Duodenal mucosa (tissue), 2 donors: ENCODE data around the gene LMF1.

Experiments used
- H3K27ac ChIP-seq: one replicate; pipeline ENCODE4 v1.7.0; 2013; ENCODE audit warnings: low read depth, low read length
- H3K27me3 ChIP-seq, 2 donors: one replicate each; pipeline ENCODE4 v1.7.0; 2013; ENCODE audit warnings: low read length in 2 of 2, control low read depth in 1 of 2; ENCODE audit not compliant: insufficient read depth in 2 of 2, control insufficient read depth in 1 of 2
- H3K36me3 ChIP-seq, 2 donors: one replicate each; pipeline ENCODE4 v1.7.0; 2013; ENCODE audit warnings: low read length in 2 of 2, control low read depth in 1 of 2; ENCODE audit not compliant: insufficient read depth in 2 of 2, control insufficient read depth in 1 of 2
- H3K4me1 ChIP-seq, 2 donors: one replicate each; pipeline ENCODE4 v1.7.0; 2013; ENCODE audit warnings: low read length in 2 of 2, control low read depth in 1 of 2; ENCODE audit not compliant: insufficient read depth in 2 of 2, control insufficient read depth in 1 of 2
- H3K4me3 ChIP-seq, 2 donors: one replicate each; pipeline ENCODE4 v1.7.0; 2013; ENCODE audit warnings: low read length in 2 of 2, low read depth in 1 of 2
- H3K9ac ChIP-seq, 2 donors: one replicate each; pipeline ENCODE4 v1.7.0; 2013; ENCODE audit warnings: low read length in 2 of 2, low read depth in 1 of 2
- H3K9me3 ChIP-seq, 2 donors: one replicate each; pipeline ENCODE4 v1.7.0; 2013; ENCODE audit warnings: low read length in 2 of 2, control low read depth in 1 of 2; ENCODE audit not compliant: control insufficient read depth in 1 of 2

LMF1 gene

DNA sequence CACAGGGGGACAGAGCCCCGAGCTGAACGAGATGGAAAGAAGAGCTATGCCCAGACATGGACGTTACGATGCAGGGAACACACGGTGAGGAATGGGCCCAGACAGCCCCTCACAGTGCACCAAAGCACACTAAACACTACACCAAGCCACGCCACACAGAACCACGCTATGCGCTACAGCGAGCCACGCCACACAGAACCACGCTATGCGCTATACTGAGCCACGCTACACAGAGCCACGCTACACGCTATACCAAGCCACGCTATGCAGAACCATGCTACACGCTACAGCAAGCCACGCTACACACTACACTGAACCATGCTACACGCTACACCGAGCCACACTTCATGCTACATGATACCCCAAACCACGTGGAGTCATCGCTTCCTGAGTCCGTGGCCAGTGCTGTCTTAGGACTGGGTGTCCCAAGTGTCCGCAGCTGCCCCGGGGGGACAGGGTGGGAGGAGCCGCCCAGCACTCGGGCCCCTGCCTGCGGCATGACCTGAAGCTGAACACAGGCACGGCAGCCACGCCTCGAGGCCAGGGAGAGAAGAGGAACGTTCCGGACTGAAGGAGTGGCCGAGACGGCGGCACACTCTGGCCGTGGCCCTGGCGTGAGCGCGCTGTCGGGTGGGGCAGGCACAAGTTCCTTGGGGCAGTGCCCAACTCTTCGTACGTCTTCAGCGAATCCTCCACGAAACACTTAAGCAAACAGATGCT lies 61.3 kb downstream of the LMF1 start:
- H3K9ac ChIP-seq = no peak overlapping the region
- H3K36me3 ChIP-seq = peaks cover 0 to 11% of the 10 kb centered on the region in 2 donors
- H3K4me1 ChIP-seq = no peaks in the 10 kb centered on the region
- no peak overlapping the region for H3K4me3 ChIP-seq
- no peak overlapping the region for H3K27ac ChIP-seq
- H3K9me3 ChIP-seq = peaks cover 3% of the 10 kb centered on the region in 2 donors
- no peaks in the 10 kb centered on the region for H3K27me3 ChIP-seq

DNA sequence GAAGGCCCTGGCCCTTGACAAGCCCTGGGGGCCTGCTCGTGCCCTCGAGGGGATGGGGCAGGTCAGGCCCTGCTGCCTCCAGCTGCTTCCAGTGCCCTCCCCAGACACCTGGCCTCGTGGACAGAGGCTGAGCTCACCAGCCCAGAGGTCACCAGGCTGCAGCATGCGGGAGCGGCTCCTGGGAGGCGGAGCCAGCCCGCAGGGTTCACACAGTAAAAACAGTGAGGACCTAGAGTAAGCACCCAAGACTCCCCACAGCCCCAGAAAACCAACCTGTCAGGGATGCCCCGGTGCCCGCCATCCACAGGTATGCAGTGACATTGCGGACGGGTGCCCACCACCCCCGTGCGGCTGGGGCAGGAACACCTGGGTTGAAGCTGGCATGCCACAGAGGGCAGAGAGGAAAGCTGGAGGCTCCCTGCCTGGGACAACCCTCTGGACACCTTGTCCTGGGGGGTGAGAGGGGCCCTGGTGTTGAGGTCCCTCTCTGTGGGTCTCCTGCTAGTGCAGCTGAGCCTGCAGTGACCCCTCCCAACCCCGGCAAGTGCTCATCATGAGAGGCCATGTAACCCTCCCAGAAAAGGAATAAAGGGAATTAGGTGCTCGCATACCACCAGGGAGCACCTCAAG lies 62.1 kb downstream of the LMF1 start:
- H3K27ac ChIP-seq = no peak overlapping the region
- no peaks in the 10 kb centered on the region for H3K4me1 ChIP-seq
- H3K9ac ChIP-seq = no peak overlapping the region
- H3K4me3 ChIP-seq = no peak overlapping the region
- peaks cover 3% of the 10 kb centered on the region in 2 donors for H3K9me3 ChIP-seq
- no peaks in the 10 kb centered on the region for H3K27me3 ChIP-seq
- peaks cover 0 to 11% of the 10 kb centered on the region in 2 donors for H3K36me3 ChIP-seq

DNA sequence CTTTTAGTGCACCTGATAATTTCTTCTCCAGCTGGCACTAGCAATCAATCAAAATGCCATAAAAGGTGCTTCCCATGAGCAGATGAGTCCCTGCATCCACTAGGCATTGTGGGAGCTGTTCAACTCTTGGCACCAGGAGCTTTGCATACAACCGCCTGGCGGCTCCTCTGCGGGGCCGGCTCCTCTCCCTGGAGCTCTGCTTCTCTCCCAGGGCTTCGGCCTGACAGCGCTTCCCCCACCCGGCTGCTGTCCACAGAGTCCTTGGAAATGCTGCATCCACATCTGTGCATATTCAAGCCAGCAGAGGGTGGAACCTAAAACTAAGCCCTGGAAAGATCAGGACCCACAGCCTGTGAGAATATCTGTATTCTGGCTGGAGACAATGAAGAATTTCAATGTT lies 62.9 kb downstream of the LMF1 start:
- Histone ChIP-seq H3K4me3 (no peak overlapping the region), H3K36me3 (peaks cover 0 to 11% of the 10 kb centered on the region in 2 donors), H3K9ac (no peak overlapping the region), H3K4me1 (no peaks in the 10 kb centered on the region), H3K9me3 (peaks cover 3% of the 10 kb centered on the region in 2 donors), H3K27ac (no peak overlapping the region), H3K27me3 (no peaks in the 10 kb centered on the region)

DNA sequence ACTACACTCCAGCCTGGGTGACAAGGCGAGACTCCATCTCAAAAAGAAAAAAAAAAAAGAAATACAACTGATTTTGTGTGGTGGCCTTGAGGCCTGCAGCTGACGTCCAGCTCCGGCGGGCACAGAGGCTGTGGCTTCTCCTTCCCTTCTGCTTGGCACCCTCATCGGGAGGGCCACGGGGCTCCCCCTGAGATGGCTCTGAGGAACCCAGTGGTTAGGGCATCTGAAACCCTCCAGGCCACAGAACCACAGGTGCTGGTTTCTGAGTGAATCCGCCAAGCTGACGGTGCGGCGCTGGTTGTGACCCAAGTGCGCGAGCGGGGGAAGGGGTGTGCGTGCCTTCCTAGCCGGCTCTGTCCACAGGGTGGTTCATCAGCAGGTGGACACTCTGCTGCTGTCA lies 63.4 kb downstream of the LMF1 start:
- no peaks in the 10 kb centered on the region for H3K4me1 ChIP-seq
- H3K9ac ChIP-seq = no peak overlapping the region
- peaks cover 0 to 11% of the 10 kb centered on the region in 2 donors for H3K36me3 ChIP-seq
- peaks cover 3% of the 10 kb centered on the region in 2 donors for H3K9me3 ChIP-seq
- H3K27me3 ChIP-seq = no peaks in the 10 kb centered on the region
- no peak overlapping the region for H3K27ac ChIP-seq
- no peak overlapping the region for H3K4me3 ChIP-seq

DNA sequence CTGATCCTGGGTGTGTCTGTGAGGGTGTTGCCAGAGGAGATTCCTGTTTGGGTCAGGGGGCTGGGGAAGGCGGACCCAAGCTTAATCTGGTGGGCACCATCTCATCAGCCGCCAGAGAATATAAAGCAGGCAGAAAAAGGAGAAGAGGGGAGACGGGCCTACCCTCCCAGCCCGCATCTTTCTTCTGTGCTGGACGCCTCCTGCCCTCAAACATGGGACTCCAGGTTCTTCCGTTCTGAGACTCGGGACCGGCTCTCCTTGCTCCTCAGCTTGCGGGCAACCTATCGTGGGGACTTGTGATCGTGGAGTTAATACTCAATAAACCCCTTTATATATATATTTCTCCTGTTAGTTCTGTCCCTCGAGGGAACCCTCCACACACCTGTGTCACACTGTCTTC lies 64.5 kb downstream of the LMF1 start:
- Histone ChIP-seq H3K4me1 (no peaks in the 10 kb centered on the region), H3K36me3 (peaks cover 0 to 11% of the 10 kb centered on the region in 2 donors)

DNA sequence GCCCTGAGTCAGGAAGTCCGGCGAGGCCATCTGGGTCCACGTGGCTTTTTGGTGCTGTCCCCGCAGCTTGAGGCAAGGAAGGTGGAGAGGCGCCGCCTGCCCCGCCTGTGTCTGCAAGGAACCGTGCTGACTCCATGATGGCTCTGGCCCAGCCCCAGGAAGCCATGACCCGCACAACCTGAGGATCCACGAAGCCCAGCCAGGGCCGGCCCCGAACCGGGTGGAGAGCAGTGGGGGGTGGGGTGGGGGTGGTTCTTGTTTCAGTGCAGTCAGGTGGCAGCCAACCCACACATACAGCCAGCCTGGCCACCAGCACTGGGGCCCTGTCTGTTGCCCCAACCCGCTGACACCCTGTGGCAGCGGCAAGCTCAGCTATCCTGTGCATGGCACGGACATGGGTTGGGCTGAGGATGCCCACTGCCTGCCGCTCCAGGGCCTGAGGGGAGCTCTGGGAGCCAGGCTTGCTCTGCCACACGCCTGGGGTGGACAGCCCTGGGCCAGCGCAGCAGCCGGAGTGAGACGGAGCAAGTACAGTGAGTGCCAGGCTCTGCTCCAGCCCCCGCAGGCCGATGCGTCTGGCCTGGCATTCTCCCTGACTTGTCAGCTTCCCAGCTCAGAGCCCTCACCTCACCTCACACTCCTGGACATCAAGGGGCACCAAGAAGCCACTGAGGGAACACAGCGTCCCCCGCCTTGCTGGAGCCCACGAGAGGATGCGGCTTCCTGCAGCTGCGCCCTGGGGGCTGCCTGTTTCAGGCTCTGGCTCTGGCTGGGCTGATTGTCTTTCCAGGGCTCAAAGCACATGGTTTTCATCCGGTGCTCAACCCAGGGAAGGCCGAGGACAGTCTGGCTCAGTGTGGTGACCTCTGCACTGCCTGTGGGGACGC lies 68.8 kb downstream of the LMF1 start:
- H3K9me3 ChIP-seq = peaks cover 3% of the 10 kb centered on the region in 2 donors
- H3K27ac ChIP-seq = no peak overlapping the region
- peaks cover 0 to 9% of the 10 kb centered on the region in 2 donors for H3K36me3 ChIP-seq
- no peaks in the 10 kb centered on the region for H3K27me3 ChIP-seq
- H3K9ac ChIP-seq = no peak overlapping the region
- H3K4me1 ChIP-seq = no peaks in the 10 kb centered on the region
- no peak overlapping the region for H3K4me3 ChIP-seq

More for the DNA sequence above, 64.5 kb downstream of the LMF1 start:
- Histone ChIP-seq H3K9me3 (peaks cover 3% of the 10 kb centered on the region in 2 donors), H3K9ac (no peak overlapping the region), H3K4me3 (no peak overlapping the region), H3K27ac (no peak overlapping the region), H3K27me3 (no peaks in the 10 kb centered on the region)

DNA sequence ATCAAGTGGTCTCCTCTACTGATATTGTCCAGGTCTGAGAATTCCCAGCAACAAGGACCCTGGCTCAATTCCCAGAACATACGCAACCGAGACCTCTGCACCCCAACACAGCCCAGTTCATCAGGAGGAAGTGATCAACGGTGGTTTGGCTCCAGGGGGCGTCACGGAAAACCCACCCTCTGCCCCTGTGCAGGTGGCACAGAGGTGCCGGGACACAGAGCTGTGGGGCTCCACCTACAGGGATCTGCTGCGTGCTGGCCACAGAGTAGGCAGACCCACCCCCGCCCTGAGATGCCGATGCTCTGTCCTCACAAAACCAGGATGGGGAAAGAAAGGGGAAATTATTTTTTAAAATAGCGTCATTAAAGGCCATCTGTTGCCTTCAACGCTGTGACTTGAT lies 69.6 kb downstream of the LMF1 start:
- Histone ChIP-seq H3K4me3 (no peak overlapping the region), H3K27me3 (no peaks in the 10 kb centered on the region), H3K4me1 (no peaks in the 10 kb centered on the region), H3K36me3 (peaks cover 0 to 9% of the 10 kb centered on the region in 2 donors), H3K9me3 (no peaks in the 10 kb centered on the region), H3K9ac (no peak overlapping the region), H3K27ac (no peak overlapping the region)

DNA sequence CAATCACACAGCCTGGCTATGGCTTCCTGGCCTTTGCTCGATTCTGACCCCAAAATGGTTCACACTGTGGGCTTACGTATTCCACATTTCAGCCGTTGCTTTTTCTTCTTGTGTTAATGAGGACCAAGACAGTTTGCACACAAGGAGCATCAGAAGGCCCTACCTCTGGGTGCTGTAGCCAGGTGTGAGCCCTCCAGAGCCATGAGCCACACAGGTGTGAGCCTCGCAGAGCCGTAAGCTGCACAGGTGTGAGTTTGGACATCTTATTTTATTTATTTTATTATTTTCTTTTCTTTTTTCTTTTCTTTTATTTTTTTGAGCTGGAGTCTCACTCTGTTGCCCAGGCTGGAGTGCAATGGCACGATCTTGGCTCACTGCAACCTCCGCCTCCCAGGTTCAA lies 70.6 kb downstream of the LMF1 start:
- no peak overlapping the region for H3K4me3 ChIP-seq
- no peaks in the 10 kb centered on the region for H3K4me1 ChIP-seq
- no peak overlapping the region for H3K27ac ChIP-seq
- H3K27me3 ChIP-seq = no peaks in the 10 kb centered on the region
- H3K9me3 ChIP-seq = no peaks in the 10 kb centered on the region
- peaks cover 0 to 9% of the 10 kb centered on the region in 2 donors for H3K36me3 ChIP-seq
- H3K9ac ChIP-seq = no peak overlapping the region

DNA sequence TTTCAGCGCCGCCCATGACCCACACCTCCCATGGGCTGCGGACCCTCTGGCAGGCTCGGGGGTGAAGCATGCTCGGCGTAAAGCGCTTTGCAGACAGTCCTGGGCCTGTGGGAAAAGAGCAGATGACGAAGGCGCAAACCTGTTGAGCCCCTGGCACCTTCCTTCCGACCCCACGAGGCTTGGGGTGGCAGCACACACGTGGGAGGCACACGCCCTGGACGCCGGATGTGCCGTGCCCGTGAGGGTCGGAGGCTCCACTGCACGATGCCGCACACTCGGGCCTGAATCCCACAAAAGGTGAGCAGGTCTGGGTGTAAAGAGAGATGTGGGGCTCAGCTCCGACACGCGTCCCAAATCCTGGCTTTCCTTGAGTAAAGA lies 71.1 kb downstream of the LMF1 start:
- peaks cover 0 to 9% of the 10 kb centered on the region in 2 donors for H3K36me3 ChIP-seq
- no peaks in the 10 kb centered on the region for H3K4me1 ChIP-seq
- no peaks in the 10 kb centered on the region for H3K9me3 ChIP-seq
- no peak overlapping the region for H3K9ac ChIP-seq
- H3K27ac ChIP-seq = no peak overlapping the region
- H3K27me3 ChIP-seq = no peaks in the 10 kb centered on the region
- no peak overlapping the region for H3K4me3 ChIP-seq
